ENCODE measurements around the gene SACM1L.
"Not testable (repeated sequence)": the region's sequence is repeated elsewhere in the genome, so short reads cannot be mapped to it uniquely, and the experiment has no call there.

SACM1L gene

DNA sequence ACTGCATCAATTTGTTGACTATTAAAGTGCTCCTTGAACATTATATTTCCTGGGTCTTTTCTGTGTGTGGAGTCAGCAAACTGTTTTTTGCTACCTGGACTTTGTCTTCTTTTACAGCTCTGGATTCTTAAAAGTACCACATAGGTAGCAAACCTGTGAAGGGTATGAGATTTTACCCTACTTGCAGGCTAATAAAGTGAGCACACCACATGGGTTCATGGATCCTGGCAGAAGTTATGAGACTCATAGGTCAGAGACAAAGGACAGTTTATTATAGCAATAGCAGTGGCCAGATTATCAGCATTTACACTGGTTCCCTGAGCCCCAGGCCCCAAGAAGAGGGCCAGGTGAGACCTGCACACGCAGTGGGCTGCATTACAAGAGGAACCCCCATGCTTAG, 8.0 kb upstream of the SACM1L start:
- Histone ChIP-seq H3K36me3 (ENCODE audit: insufficient read depth, low read length) (no peaks in the 10 kb centered on the region; the same call in 1 of the 2 replicates), H3K9me3 (ENCODE audit: control insufficient read depth, insufficient read depth, low read length) (peaks cover 4% of the 10 kb centered on the region; the same call in 1 of the 2 replicates), H3K9ac (ENCODE audit: low read depth, low read length) (no peak overlapping the region), H3K4me1 (ENCODE audit: insufficient read depth, low read length) (peaks cover 29% of the 10 kb centered on the region)

- H3K9me3 ChIP-seq (ENCODE audit: control insufficient read depth, insufficient read depth, low read length), result peaks cover 4% of the 10 kb centered on the region; the same call in 1 of the 2 replicates
Observed at GRCh38 chr3:45681846-45682245, 7.3 kb upstream of the SACM1L start.

DNA sequence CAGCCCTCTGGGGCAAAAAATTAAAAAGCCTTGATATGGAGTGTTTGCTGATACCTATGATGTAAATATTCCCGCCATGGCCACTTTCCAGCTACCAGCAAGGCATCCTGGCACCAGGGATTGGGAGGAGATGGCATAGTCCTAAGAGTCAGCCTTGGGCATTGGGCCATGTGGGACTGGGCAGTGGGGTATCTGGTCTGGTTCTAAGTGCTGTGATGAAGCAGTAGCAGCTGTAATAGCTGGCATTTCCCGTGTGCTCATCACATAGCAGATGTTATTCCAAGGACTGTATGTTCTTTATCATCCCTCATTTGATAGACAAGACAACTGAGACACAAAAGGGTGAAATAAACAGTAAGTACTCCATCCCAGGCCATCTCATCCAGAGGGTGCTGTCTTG, 6.9 kb upstream of the SACM1L start:
- Histone ChIP-seq H3K4me1 (ENCODE audit: insufficient read depth, low read length) (peaks cover 20% of the 10 kb centered on the region), H3K9me3 (ENCODE audit: control insufficient read depth, insufficient read depth, low read length) (peaks cover 4% of the 10 kb centered on the region; the same call in 1 of the 2 replicates), H3K36me3 (ENCODE audit: insufficient read depth, low read length) (no peaks in the 10 kb centered on the region; the same call in 1 of the 2 replicates), H3K9ac (ENCODE audit: low read depth, low read length) (no peak overlapping the region)

More at GRCh38 chr3:45681846-45682245, 7.3 kb upstream of the SACM1L start:
- Histone ChIP-seq H3K9ac (ENCODE audit: low read depth, low read length) (no peak overlapping the region), H3K36me3 (ENCODE audit: insufficient read depth, low read length) (no peaks in the 10 kb centered on the region; the same call in 1 of the 2 replicates), H3K4me1 (ENCODE audit: insufficient read depth, low read length) (peaks cover 25% of the 10 kb centered on the region)

DNA sequence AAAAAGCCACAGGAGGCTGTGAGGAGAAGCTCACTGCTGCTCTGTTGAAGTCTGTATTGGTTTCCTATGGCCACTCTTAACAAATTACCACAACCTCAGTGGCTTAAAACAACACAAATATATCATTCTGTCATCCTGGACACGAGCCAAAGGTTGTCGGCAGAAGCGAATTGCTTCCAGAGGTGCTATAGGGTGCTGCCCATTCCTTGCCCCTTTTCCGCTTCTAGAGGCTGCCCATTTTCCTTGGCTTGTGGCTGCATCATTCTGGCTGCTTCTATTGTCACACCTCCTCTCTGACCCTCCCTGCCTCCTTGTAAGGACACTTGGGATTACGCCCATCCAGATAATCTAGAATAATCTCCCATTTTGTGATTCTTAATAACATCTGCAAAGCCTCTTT, 6.4 kb upstream of the SACM1L start:
- Histone ChIP-seq H3K4me1 (ENCODE audit: insufficient read depth, low read length) (peaks cover 18% of the 10 kb centered on the region), H3K36me3 (ENCODE audit: insufficient read depth, low read length) (no peaks in the 10 kb centered on the region; the same call in 1 of the 2 replicates), H3K9ac (ENCODE audit: low read depth, low read length) (no peak overlapping the region), H3K9me3 (ENCODE audit: control insufficient read depth, insufficient read depth, low read length) (peaks cover 4% of the 10 kb centered on the region; the same call in 1 of the 2 replicates)

DNA sequence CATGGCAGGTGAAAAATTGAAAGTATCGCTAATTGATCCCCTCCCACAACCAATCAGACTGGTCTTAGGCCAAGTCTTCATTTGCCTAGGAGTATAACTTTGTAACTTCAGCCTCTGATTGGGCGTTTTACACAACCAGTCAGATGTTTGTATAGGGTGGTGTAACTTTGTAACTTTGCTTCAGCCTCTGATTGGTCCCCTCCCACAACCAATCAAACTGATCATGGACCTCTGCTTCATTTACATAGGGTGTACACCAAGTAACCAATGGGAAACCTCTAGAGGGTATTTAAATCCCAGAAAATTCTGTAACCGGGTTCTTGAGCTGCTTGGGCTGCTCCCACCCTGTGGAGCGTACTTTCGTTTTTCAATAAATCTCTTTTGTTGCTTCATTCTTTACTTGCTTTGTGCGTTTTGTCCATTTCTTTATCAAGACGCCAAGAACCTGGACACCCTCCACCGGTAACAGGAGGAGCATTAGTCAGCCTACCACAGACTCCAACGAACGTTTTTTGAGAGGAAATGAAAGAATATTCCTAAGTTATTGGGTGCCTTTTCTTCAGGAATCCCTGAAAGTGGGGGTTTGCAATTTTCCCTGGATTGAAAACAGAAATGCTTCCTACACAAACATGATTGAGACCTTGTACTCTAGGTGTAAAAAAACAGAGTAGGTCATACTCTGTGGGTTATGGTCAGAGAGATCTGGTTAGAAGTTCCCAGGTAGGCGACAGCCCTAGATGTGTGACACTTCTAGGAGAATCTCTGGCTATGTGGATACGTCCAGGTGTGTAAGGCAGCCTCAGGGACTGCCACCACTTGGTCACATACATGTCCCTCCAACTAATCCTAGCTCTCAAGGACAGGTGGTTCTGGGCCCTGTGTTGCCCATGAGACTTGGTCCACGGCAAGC, 5.5 kb upstream of the SACM1L start:
- Histone ChIP-seq H3K36me3 (ENCODE audit: insufficient read depth, low read length) (no peaks in the 10 kb centered on the region; the same call in 1 of the 2 replicates), H3K9me3 (ENCODE audit: control insufficient read depth, insufficient read depth, low read length) (peaks cover 4% of the 10 kb centered on the region; the same call in 1 of the 2 replicates), H3K4me1 (ENCODE audit: insufficient read depth, low read length) (peaks cover 18% of the 10 kb centered on the region), H3K9ac (ENCODE audit: low read depth, low read length) (no peak overlapping the region; the same call in 1 of the 2 replicates)

GRCh38 chr3:45684327-45684892, 4.8 kb upstream of the SACM1L start:
- H3K9me3 ChIP-seq (ENCODE audit: control insufficient read depth, insufficient read depth, low read length), result peaks cover 4% of the 10 kb centered on the region; the same call in 1 of the 2 replicates
- no peaks in the 10 kb centered on the region; the same call in 1 of the 2 replicates for H3K36me3 ChIP-seq (ENCODE audit: insufficient read depth, low read length)
- no peak overlapping the region; the same call in 1 of the 2 replicates for H3K9ac ChIP-seq (ENCODE audit: low read depth, low read length)
- H3K4me1 ChIP-seq (ENCODE audit: insufficient read depth, low read length), result peaks cover 18% of the 10 kb centered on the region

DNA sequence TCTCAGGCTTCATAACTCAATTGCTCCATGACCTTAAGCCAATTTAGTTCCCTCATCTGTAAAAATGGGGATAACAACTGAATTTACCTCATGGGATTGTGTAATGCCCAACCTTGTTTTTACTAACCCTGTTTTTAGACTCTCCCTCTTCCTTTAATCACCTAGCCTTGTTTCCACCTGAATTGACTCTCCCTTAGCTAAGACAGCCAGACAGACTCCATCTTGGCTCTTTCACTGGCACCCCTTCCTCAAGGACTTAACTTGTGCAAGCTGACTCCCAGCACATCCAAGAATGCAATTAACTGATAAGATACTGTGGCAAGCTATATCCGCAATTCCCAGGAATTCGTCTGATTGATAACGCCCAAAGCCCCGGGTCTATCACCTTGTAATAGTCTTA, 3.5 kb upstream of the SACM1L start:
- not testable (repeated sequence) for H3K36me3 ChIP-seq (ENCODE audit: insufficient read depth, low read length); H3K9me3 ChIP-seq (ENCODE audit: control insufficient read depth, insufficient read depth, low read length); H3K9ac ChIP-seq (ENCODE audit: low read depth, low read length)
- peaks cover 18% of the 10 kb centered on the region for H3K4me1 ChIP-seq (ENCODE audit: insufficient read depth, low read length)

GRCh38 chr3:45686850-45687249, 2.3 kb upstream of the SACM1L start:
- Histone ChIP-seq H3K9ac (ENCODE audit: low read depth, low read length) (no peak overlapping the region), H3K36me3 (ENCODE audit: insufficient read depth, low read length) (peaks cover 4% of the 10 kb centered on the region; the same call in 1 of the 2 replicates), H3K9me3 (ENCODE audit: control insufficient read depth, insufficient read depth, low read length) (peaks cover 4% of the 10 kb centered on the region; the same call in 1 of the 2 replicates), H3K4me1 (ENCODE audit: insufficient read depth, low read length) (peaks cover 18% of the 10 kb centered on the region)

DNA sequence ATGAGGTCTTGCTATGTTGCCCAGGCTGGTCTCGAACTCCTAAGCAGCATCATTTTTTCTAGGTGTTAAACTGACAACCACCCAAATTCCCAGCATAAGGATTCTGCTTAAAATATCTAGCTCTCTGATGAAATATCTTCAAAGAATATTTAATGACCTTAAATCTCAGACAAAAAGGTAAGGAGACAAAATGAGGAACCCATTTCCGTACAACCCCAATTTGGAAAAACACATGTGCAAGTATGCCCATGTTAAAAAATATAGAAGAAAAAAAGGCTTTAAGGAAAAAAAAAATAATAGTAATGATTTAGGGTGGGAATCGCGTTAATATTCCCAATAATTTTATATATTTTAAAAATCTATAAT, 1.4 kb upstream of the SACM1L start:
- peaks cover 18% of the 10 kb centered on the region for H3K4me1 ChIP-seq (ENCODE audit: insufficient read depth, low read length)
- H3K9ac ChIP-seq (ENCODE audit: low read depth, low read length), result peak overlapping the region; percentile 95; the same call in 1 of the 2 replicates
- H3K9me3 ChIP-seq (ENCODE audit: control insufficient read depth, insufficient read depth, low read length), result peaks cover 3% of the 10 kb centered on the region; the same call in 1 of the 2 replicates
- peaks cover 6% of the 10 kb centered on the region; the same call in 1 of the 2 replicates for H3K36me3 ChIP-seq (ENCODE audit: insufficient read depth, low read length)

GRCh38 chr3:45688194-45688881, 858 bp upstream of the SACM1L start:
- Histone ChIP-seq H3K36me3 (ENCODE audit: insufficient read depth, low read length) (peaks cover 6% of the 10 kb centered on the region; the same call in 1 of the 2 replicates), H3K4me1 (ENCODE audit: insufficient read depth, low read length) (peaks cover 18% of the 10 kb centered on the region), H3K9me3 (ENCODE audit: control insufficient read depth, insufficient read depth, low read length) (no peaks in the 10 kb centered on the region), H3K9ac (ENCODE audit: low read depth, low read length) (peak overlapping the region; percentile 95)

- peaks cover 6% of the 10 kb centered on the region; the same call in 1 of the 2 replicates for H3K36me3 ChIP-seq (ENCODE audit: insufficient read depth, low read length)
- H3K4me1 ChIP-seq (ENCODE audit: insufficient read depth, low read length), result peaks cover 20% of the 10 kb centered on the region
- H3K9ac ChIP-seq (ENCODE audit: low read depth, low read length), result peak overlapping the region; percentile 95
- H3K9me3 ChIP-seq (ENCODE audit: control insufficient read depth, insufficient read depth, low read length), result no peaks in the 10 kb centered on the region
Observed at GRCh38 chr3:45689787-45690145, 570 bp downstream of the SACM1L start.

DNA sequence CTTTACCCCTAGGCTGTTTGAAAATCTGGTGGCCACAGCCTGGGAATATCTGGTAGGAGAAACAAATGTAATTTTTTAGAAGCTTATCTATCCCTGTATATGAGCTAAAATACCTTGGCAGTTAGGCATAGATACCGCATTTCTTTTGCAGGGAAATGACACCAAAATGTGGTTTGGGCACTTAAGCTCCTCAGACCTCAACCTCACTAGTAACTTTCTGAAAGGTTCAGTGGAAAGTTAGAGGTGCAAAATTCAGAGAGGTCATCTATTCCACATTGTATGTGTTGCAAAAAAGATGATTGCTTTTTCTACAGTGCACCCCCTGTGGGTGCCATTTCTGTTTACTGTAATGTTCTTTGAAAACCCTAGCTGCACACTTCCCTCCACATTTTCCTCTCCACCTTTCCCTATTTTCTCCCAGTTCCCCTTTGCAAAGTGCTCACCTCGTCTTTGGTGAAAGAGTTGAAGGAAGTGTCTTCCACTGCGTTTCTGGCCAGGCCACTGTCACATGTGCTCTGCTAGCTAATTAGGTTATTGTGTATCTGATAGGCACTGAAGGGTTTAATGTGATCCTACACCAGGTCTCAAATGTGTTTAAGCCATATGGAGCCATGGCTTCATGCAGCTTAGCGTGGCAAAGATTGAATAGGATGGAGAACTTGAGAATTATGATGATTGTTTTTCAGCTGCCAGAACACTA, 1.3 kb downstream of the SACM1L start:
- Histone ChIP-seq H3K36me3 (ENCODE audit: insufficient read depth, low read length) (peaks cover 6% of the 10 kb centered on the region; the same call in 1 of the 2 replicates), H3K9ac (ENCODE audit: low read depth, low read length) (peak overlapping the region; percentile 95), H3K4me1 (ENCODE audit: insufficient read depth, low read length) (peaks cover 13% of the 10 kb centered on the region), H3K9me3 (ENCODE audit: control insufficient read depth, insufficient read depth, low read length) (no peaks in the 10 kb centered on the region)

DNA sequence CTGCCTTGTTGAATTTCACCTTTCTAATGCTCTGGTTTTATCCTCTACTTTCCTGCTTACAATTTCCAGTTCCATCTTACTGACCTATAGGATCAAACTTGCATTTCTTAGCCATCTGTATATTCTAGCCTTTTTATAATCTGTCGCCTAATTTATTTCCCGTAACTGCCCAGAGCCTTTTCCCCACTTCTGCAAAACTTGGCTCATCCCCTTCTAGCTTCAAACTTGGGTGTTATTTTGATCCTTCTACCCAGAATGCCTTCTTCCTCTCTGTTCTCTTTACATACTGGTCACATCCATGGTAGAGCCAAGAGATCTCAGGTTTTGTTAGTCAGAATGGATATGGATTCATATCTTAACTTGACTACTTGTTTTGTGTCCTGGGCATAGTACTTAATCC, 2.6 kb downstream of the SACM1L start:
- Histone ChIP-seq H3K36me3 (ENCODE audit: insufficient read depth, low read length) (peaks cover 6% of the 10 kb centered on the region; the same call in 1 of the 2 replicates), H3K4me1 (ENCODE audit: insufficient read depth, low read length) (0 out of 2 replicates have a peak, but pooled peaks cover 10% of the 10 kb centered on the region), H3K9ac (ENCODE audit: low read depth, low read length) (no peak overlapping the region), H3K9me3 (ENCODE audit: control insufficient read depth, insufficient read depth, low read length) (no peaks in the 10 kb centered on the region)

All from ES-I3 (cell line).